Fibroblast of the aortic adventitia (primary cell): Measurements from ENCODE around the gene UHRF1. TPM values are rescaled to one million over a fixed set of nuclear protein-coding genes. Genes with fewer than 3 reads are reported as not detected.

ENCODE experiments used
- DNase-seq: peaks from one replicate; pipeline ENCODE4 v3.0.0-alpha.2; 2010; ENCODE audit warnings: low read depth
- H3K4me3 ChIP-seq: 2 replicates; pipeline ENCODE4 v1.5.1; 2011; ENCODE audit warnings: low read depth, mild to moderate bottlenecking, control low read depth, low read length, moderate library complexity
- CTCF ChIP-seq: IDR thresholded peaks from 2 replicates; pipeline ENCODE4 v1.5.1; 2011; ENCODE audit warnings: mild to moderate bottlenecking, low read length, control low read depth, inconsistent platforms; ENCODE audit not compliant: insufficient read depth
- total RNA-seq: library from RNA; depleted of rRNA; stranded (reverse); fragments of >200 nt; gene quantifications from 2 replicates; pipeline ENCODE4 v1.2.3, GENCODE V29; 2012; ENCODE audit warnings: low replicate concordance

UHRF1 gene
- total RNA-seq, 1 donor: 61.8 TPM

GRCh38 chr19:4996701-4997100, 87.4 kb downstream of the UHRF1 start:
- no peak for DNase-seq
- no peak overlapping the region for H3K4me3 ChIP-seq
- TF ChIP-seq CTCF: no peak

GRCh38 chr19:4997297-4997696, 88.0 kb downstream of the UHRF1 start:
- no peak overlapping the region for H3K4me3 ChIP-seq
- DNase-seq: no peak
- TF ChIP-seq CTCF: no peak

GRCh38 chr19:5000120-5000611, 90.9 kb downstream of the UHRF1 start:
- no peak overlapping the region for H3K4me3 ChIP-seq

GRCh38 chr19:5001615-5002014, 92.3 kb downstream of the UHRF1 start:
- no peak overlapping the region for H3K4me3 ChIP-seq
- TF ChIP-seq CTCF: peak; percentile 81
- DNase-seq: peak; percentile 73

More at GRCh38 chr19:5000120-5000611, 90.9 kb downstream of the UHRF1 start:
- no peak for TF ChIP-seq CTCF
- no peak for DNase-seq

- DNase-seq: peak; percentile 69
- H3K4me3 ChIP-seq: no peak overlapping the region
- no peak for TF ChIP-seq CTCF
Observed at GRCh38 chr19:5002143-5002542, 92.8 kb downstream of the UHRF1 start.

- no peak for DNase-seq
- H3K4me3 ChIP-seq: no peak overlapping the region
- TF ChIP-seq CTCF: no peak
Observed at GRCh38 chr19:5003781-5004180, 94.5 kb downstream of the UHRF1 start.

GRCh38 chr19:5005096-5005495, 95.8 kb downstream of the UHRF1 start:
- no peak for TF ChIP-seq CTCF
- no peak for DNase-seq
- no peak overlapping the region for H3K4me3 ChIP-seq
